Upper lobe of right lung (tissue), 1 donor: ENCODE data around the gene NUDT15. TPM values are rescaled to one million over a fixed set of nuclear protein-coding genes. Genes with fewer than 3 reads are reported as not detected.

Source experiments
- ATAC-seq: fragments of 200-7000 bp; cut with Tn5 transposase; one replicate; pipeline ENCODE4 v1.9.1; 2020; ENCODE audit warnings: mild to moderate bottlenecking, moderate library complexity
- DNase-seq: peaks from one replicate; pipeline ENCODE4 v3.0.0-alpha.2; 2020
- H3K27ac ChIP-seq: fragments of 200-600 bp; one replicate; pipeline ENCODE4 v1.8.0; 2022
- H3K27me3 ChIP-seq: fragments of 200-600 bp; one replicate; pipeline ENCODE4 v1.8.0; 2022; ENCODE audit warnings: mild to moderate bottlenecking
- H3K36me3 ChIP-seq: fragments of 200-600 bp; one replicate; pipeline ENCODE4 v1.8.0; 2022
- H3K4me1 ChIP-seq: fragments of 200-600 bp; one replicate; pipeline ENCODE4 v1.8.0; 2022
- H3K4me3 ChIP-seq: fragments of 200-600 bp; one replicate; pipeline ENCODE4 v1.8.0; 2022; ENCODE audit warnings: mild to moderate bottlenecking
- H3K9me3 ChIP-seq: fragments of 200-600 bp; one replicate; pipeline ENCODE4 v1.8.0; 2022
- intact Hi-C: fragments of 100-400 bp; cut with DNase I; formaldehyde crosslinking; loops from one replicate; pipeline ENCODE4 v1.11.0; 2022
- total RNA-seq: library from RNA; stranded (reverse); fragmentation: NEBNext Ultra II Directional; extraction: Animal tissue kit (Norgen Biotek cat#: 25700); gene quantifications from one replicate; pipeline ENCODE4 v1.2.1, GENCODE V29; 2021
- TF ChIP-seq, protein P1 (sequence below): fragments of 200-600 bp; IDR thresholded peaks from one replicate; pipeline ENCODE4 v1.8.0; 2022; ENCODE audit warnings: antibody characterized with exemption
- donor health status: DM: no; HTN: yes; CAD: no; lungs with severe emphysema.

The NUDT15 gene
- total RNA-seq, 1 donor from 2014 or later, result 13.2 TPM

GRCh38 chr13:48072787-48073186 is 35.3 kb downstream of the NUDT15 start:
- DNase-seq (no peak), ATAC-seq (no peak)
- Histone ChIP-seq H3K4me1 (no peaks in the 10 kb centered on the region), H3K27ac (no peak overlapping the region), H3K27me3 (no peaks in the 10 kb centered on the region), H3K9me3 (peaks cover 19% of the 10 kb centered on the region), H3K4me3 (no peak overlapping the region), H3K36me3 (peaks cover 70% of the 10 kb centered on the region)
- intact Hi-C loops, result no loop called here
- TF ChIP-seq, protein P1, sequence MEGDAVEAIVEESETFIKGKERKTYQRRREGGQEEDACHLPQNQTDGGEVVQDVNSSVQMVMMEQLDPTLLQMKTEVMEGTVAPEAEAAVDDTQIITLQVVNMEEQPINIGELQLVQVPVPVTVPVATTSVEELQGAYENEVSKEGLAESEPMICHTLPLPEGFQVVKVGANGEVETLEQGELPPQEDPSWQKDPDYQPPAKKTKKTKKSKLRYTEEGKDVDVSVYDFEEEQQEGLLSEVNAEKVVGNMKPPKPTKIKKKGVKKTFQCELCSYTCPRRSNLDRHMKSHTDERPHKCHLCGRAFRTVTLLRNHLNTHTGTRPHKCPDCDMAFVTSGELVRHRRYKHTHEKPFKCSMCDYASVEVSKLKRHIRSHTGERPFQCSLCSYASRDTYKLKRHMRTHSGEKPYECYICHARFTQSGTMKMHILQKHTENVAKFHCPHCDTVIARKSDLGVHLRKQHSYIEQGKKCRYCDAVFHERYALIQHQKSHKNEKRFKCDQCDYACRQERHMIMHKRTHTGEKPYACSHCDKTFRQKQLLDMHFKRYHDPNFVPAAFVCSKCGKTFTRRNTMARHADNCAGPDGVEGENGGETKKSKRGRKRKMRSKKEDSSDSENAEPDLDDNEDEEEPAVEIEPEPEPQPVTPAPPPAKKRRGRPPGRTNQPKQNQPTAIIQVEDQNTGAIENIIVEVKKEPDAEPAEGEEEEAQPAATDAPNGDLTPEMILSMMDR, result no peak

- intact Hi-C loops, result no loop called here
Measured at GRCh38 chr13:48074006-48074405, 36.5 kb downstream of the NUDT15 start.

DNA sequence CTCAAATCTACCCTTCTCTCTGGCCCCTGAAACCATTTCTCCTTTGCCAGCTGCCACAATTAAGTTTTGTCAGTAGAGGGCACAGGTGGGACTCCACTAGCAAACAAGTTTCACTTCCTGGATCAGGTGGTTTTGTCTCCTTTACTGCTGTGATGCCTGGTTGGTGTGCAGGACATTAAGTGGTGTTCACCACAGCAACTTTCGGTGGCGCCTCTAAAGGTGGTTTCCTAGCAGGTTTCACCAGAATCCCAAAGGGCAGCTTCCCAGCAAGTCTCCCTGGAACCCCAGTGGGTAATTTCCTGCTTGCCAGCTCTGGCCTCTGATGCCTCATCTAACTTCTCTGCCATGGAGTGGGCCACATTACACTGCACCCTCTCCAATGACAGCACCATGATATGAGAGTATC is 40.7 kb downstream of the NUDT15 start:
- TF ChIP-seq, protein P1, result peak; percentile 18
- peak; percentile 61 for ATAC-seq
- DNase-seq, result no peak
- Histone ChIP-seq H3K9me3 (no peaks in the 10 kb centered on the region), H3K4me3 (no peak overlapping the region), H3K36me3 (peaks cover 87% of the 10 kb centered on the region), H3K27me3 (no peaks in the 10 kb centered on the region), H3K27ac (no peak overlapping the region), H3K4me1 (no peaks in the 10 kb centered on the region)
- intact Hi-C loops, result no loop called here

More at GRCh38 chr13:48074006-48074405, 36.5 kb downstream of the NUDT15 start:
- Histone ChIP-seq H3K27me3 (no peaks in the 10 kb centered on the region), H3K4me1 (no peaks in the 10 kb centered on the region), H3K27ac (no peak overlapping the region), H3K9me3 (peaks cover 7% of the 10 kb centered on the region), H3K36me3 (peaks cover 73% of the 10 kb centered on the region), H3K4me3 (no peak overlapping the region)
- TF ChIP-seq, protein P1, result no peak
- DNase-seq, result no peak
- no peak for ATAC-seq

- Histone ChIP-seq H3K27me3 (no peaks in the 10 kb centered on the region), H3K27ac (no peak overlapping the region), H3K4me3 (no peak overlapping the region), H3K9me3 (no peaks in the 10 kb centered on the region), H3K4me1 (no peaks in the 10 kb centered on the region), H3K36me3 (peaks cover 94% of the 10 kb centered on the region)
- intact Hi-C loops, result no loop called here
- DNase-seq, result no peak
- no peak for ATAC-seq
- TF ChIP-seq, protein P1, result no peak
Measured at GRCh38 chr13:48081739-48082138, 44.2 kb downstream of the NUDT15 start.

- no peak overlapping the region for H3K27ac ChIP-seq
- ATAC-seq (no peak), DNase-seq (no peak)
- no peaks in the 10 kb centered on the region for H3K9me3 ChIP-seq
- H3K27me3 ChIP-seq, result no peaks in the 10 kb centered on the region
- intact Hi-C loops, result no loop called here
- peaks cover 57% of the 10 kb centered on the region for H3K36me3 ChIP-seq
- H3K4me3 ChIP-seq, result no peak overlapping the region
- no peaks in the 10 kb centered on the region for H3K4me1 ChIP-seq
- TF ChIP-seq, protein P1, result no peak
Measured at GRCh38 chr13:48086272-48086671, 48.7 kb downstream of the NUDT15 start.

- intact Hi-C loops, result no loop called here
- H3K27ac ChIP-seq, result no peak overlapping the region
- no peaks in the 10 kb centered on the region for H3K27me3 ChIP-seq
- TF ChIP-seq, protein P1, result no peak
- H3K4me1 ChIP-seq, result peaks cover 18% of the 10 kb centered on the region
- H3K9me3 ChIP-seq, result no peaks in the 10 kb centered on the region
- ATAC-seq (no peak), DNase-seq (no peak)
- H3K36me3 ChIP-seq, result no peaks in the 10 kb centered on the region
- H3K4me3 ChIP-seq, result peak overlapping the region; percentile 98
Measured at GRCh38 chr13:48093588-48093987, 56.1 kb downstream of the NUDT15 start.
